HepG2 (cell line): Measurements from ENCODE around the gene SKIDA1. TPM values are rescaled to one million over a fixed set of nuclear protein-coding genes. Genes with fewer than 3 reads are reported as not detected.

Source experiments
- AFF4 ChIP-seq: sonication (generic); formaldehyde crosslinking; IDR thresholded peaks from 2 replicates; pipeline ENCODE4 v1.4.0; 2020; ENCODE audit warnings: missing genetic modification reagents
- GMEB1 ChIP-seq: sonication (generic); formaldehyde crosslinking; IDR thresholded peaks from 2 replicates; pipeline ENCODE4 v1.5.1; 2020; ENCODE audit warnings: missing genetic modification reagents, mild to moderate bottlenecking, borderline replicate concordance
- HES4 ChIP-seq: sonication (generic); formaldehyde crosslinking; IDR thresholded peaks from 2 replicates; pipeline ENCODE4 v1.9.0; 2021; ENCODE audit warnings: mild to moderate bottlenecking, missing genetic modification reagents, borderline replicate concordance
- KMT2B ChIP-seq: IDR thresholded peaks from 2 replicates; pipeline ENCODE4 v1.6.1; 2016; ENCODE audit warnings: missing genetic modification reagents, missing compliant biosample characterization
- PRDM10 ChIP-seq: sonication (generic); formaldehyde crosslinking; IDR thresholded peaks from 2 replicates; pipeline ENCODE4 v1.4.0; 2020; ENCODE audit warnings: low read depth, missing genetic modification reagents
- ZUFSP ChIP-seq: sonication (generic); formaldehyde crosslinking; IDR thresholded peaks from 2 replicates; pipeline ENCODE4 v1.9.0; 2021; ENCODE audit warnings: missing genetic modification reagents, mild to moderate bottlenecking, borderline replicate concordance
- polyA plus RNA-seq, 8 experiments: library from polyadenylated mRNA; depleted of rRNA in 3 of 8; stranded (reverse) in 7 of 8; unstranded in 1 of 8; fragments of >200 nt; fragmentation: Illumina TruSeq in 4 of 8; extraction: Trizol in 4 of 8; gene quantifications; 2 replicates each; pipeline versions ENCODE4 v1.2.1 to v1.2.3, GENCODE V29; 2011 to 2016; ENCODE audit warnings: low read depth in 4 of 8, missing spikeins in 1 of 8, mixed read lengths in 1 of 8; ENCODE audit not compliant: insufficient read depth in 1 of 8
- total RNA-seq, 5 experiments: library from RNA; depleted of rRNA; stranded (reverse); fragments of >200 nt; fragmentation: Illumina TruSeq; extraction: Trizol; gene quantifications; 2 replicates each; pipeline ENCODE4 v1.2.3, GENCODE V29; 2016; ENCODE audit warnings: low read depth in 1 of 5

The SKIDA1 gene
- total and polyA plus RNA-seq, 2 of the 13 experiments (the other 11 are each of a cell fraction or from before 2014, with no cell fraction given), result 0.73 to 1.5 TPM

- no peak for TF ChIP-seq PRDM10 (CRISPR knock-in tag)
- peak; percentile 15; the same call in 1 of the 2 replicates for TF ChIP-seq AFF4 (CRISPR knock-in tag)
- TF ChIP-seq GMEB1 (CRISPR knock-in tag), result peak; percentile 68
- peak; percentile 56; the same call in 1 of the 2 replicates for TF ChIP-seq HES4 (CRISPR knock-in tag)
- no peak for TF ChIP-seq ZUFSP
- TF ChIP-seq KMT2B (CRISPR knock-in tag), result 0 out of 2 replicates have a peak, but pooled peaks have one; percentile 20
Observed at GRCh38 chr10:21496343-21497176, 28.9 kb downstream of the SKIDA1 start (continued).
